ENCODE results near the gene HECTD1.
"Not testable (repeated sequence)": the region's sequence is repeated elsewhere in the genome, so short reads cannot be mapped to it uniquely, and the experiment has no call there.

GRCh38 chr14:31052905-31053586 is 154.5 kb downstream of the HECTD1 start:
- not testable (repeated sequence) for TF ChIP-seq CBFB (CRISPR knock-in tag; IDR thresholded peaks at IDR 0.05; ENCODE audit: low read depth); CTCF (IDR thresholded peaks at IDR 0.05); JUN (CRISPR knock-in tag; IDR thresholded peaks at IDR 0.05); TEAD1 (CRISPR knock-in tag; IDR thresholded peaks at IDR 0.05); TEAD4 (CRISPR knock-in tag; IDR thresholded peaks at IDR 0.05); ATF3 (CRISPR knock-in tag; conservative IDR thresholded peaks at IDR 0.05)
- TF ChIP-seq, protein P1, sequence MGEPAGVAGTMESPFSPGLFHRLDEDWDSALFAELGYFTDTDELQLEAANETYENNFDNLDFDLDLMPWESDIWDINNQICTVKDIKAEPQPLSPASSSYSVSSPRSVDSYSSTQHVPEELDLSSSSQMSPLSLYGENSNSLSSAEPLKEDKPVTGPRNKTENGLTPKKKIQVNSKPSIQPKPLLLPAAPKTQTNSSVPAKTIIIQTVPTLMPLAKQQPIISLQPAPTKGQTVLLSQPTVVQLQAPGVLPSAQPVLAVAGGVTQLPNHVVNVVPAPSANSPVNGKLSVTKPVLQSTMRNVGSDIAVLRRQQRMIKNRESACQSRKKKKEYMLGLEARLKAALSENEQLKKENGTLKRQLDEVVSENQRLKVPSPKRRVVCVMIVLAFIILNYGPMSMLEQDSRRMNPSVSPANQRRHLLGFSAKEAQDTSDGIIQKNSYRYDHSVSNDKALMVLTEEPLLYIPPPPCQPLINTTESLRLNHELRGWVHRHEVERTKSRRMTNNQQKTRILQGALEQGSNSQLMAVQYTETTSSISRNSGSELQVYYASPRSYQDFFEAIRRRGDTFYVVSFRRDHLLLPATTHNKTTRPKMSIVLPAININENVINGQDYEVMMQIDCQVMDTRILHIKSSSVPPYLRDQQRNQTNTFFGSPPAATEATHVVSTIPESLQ (CRISPR knock-in tag; IDR thresholded peaks at IDR 0.05): not testable (repeated sequence)
- TF ChIP-seq, protein P2, sequence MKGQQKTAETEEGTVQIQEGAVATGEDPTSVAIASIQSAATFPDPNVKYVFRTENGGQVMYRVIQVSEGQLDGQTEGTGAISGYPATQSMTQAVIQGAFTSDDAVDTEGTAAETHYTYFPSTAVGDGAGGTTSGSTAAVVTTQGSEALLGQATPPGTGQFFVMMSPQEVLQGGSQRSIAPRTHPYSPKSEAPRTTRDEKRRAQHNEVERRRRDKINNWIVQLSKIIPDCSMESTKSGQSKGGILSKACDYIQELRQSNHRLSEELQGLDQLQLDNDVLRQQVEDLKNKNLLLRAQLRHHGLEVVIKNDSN (CRISPR knock-in tag; IDR thresholded peaks at IDR 0.05): not testable (repeated sequence)
- TF ChIP-seq, protein P3, sequence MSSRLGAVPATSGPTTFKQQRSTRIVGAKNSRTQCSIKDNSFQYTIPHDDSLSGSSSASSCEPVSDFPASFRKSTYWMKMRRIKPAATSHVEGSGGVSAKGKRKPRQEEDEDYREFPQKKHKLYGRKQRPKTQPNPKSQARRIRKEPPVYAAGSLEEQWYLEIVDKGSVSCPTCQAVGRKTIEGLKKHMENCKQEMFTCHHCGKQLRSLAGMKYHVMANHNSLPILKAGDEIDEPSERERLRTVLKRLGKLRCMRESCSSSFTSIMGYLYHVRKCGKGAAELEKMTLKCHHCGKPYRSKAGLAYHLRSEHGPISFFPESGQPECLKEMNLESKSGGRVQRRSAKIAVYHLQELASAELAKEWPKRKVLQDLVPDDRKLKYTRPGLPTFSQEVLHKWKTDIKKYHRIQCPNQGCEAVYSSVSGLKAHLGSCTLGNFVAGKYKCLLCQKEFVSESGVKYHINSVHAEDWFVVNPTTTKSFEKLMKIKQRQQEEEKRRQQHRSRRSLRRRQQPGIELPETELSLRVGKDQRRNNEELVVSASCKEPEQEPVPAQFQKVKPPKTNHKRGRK (CRISPR knock-in tag; IDR thresholded peaks at IDR 0.05; ENCODE audit: borderline replicate concordance): not testable (repeated sequence)

Data from WTC11 (cell line).